Sigmoid colon (tissue), 7 donors: Measurements from ENCODE around the gene IL22RA2. TPM values are rescaled to one million over a fixed set of nuclear protein-coding genes. Genes with fewer than 3 reads are reported as not detected.

ENCODE experiments used
- DNase-seq: peaks from one replicate; pipeline ENCODE4 v3.0.0-alpha.2; 2019
- H3K27ac ChIP-seq, 4 donors: fragments of 200-600 bp; sonication (generic); one replicate each; pipeline ENCODE4 v1.5.1; 2016 to 2019; ENCODE audit warnings: mild to moderate bottlenecking in 1 of 4
- H3K27me3 ChIP-seq, 3 donors: fragments of 200-600 bp; sonication (generic); one replicate each; pipeline ENCODE4 v1.5.1; 2019; ENCODE audit warnings: mild to moderate bottlenecking in 1 of 3
- H3K36me3 ChIP-seq, 4 donors: fragments of 200-600 bp; sonication (generic); one replicate each; pipeline ENCODE4 v1.5.1; 2016 to 2019
- H3K4me1 ChIP-seq, 4 donors: fragments of 200-600 bp; sonication (generic); one replicate each; pipeline ENCODE4 v1.5.1; 2017 to 2019
- H3K4me3 ChIP-seq, 4 donors: fragments of 200-600 bp; sonication (generic); one replicate each; pipeline ENCODE4 v1.5.1; 2017 to 2019; ENCODE audit warnings: mild to moderate bottlenecking in 2 of 4, moderate library complexity in 1 of 4
- H3K9me3 ChIP-seq, 4 donors: fragments of 200-600 bp in 3 of 4; sonication (generic) in 3 of 4; one replicate each; pipeline versions ENCODE4 v1.5.1 to v1.6.1; 2013 to 2019
- EP300 ChIP-seq, 4 donors: sonication (generic); formaldehyde crosslinking; IDR thresholded peaks; one replicate each; pipeline ENCODE4 v1.6.1; 2017; ENCODE audit warnings: antibody characterized with exemption in 4 of 4
- POLR2A ChIP-seq, 2 donors: fragments of 450-650 bp; IDR thresholded peaks; one replicate each; pipeline ENCODE4 v1.6.1; 2016; ENCODE audit warnings: antibody characterized with exemption in 2 of 2, mild to moderate bottlenecking in 2 of 2, moderate library complexity in 2 of 2
- POLR2AphosphoS5 ChIP-seq, 4 donors: sonication (generic); formaldehyde crosslinking; IDR thresholded peaks; one replicate each; pipeline ENCODE4 v1.6.1; 2017; ENCODE audit warnings: antibody characterized with exemption in 4 of 4
- WGBS, 2 donors: extraction: QIAGEN DNeasy Blood & Tissue Kit; methylation state at CpG; one replicate each; pipeline ENCODE4 v1.1.7; 2013; 5-methylcytosine and 5-hydroxymethylcytosine counted together
- intact Hi-C: fragments of 100-400 bp; cut with DNase I; formaldehyde crosslinking; loops from one replicate; pipeline ENCODE4 v1.15.1; 2023
- polyA plus RNA-seq, 3 donors: library from polyadenylated mRNA; stranded (reverse); fragments of 200-250 nt; gene quantifications; one replicate each; pipeline ENCODE4 v1.2.3, GENCODE V29; 2013
- total RNA-seq, 4 donors: library from RNA; depleted of rRNA; stranded (reverse); fragments of >200 nt; gene quantifications; one replicate each; pipeline ENCODE4 v1.1.0, GENCODE V29; 2016
- TF ChIP-seq, protein P1 (sequence below), 4 experiments: fragments of 450-650 bp in 3 of 4; fragments of 200-600 bp in 1 of 4; IDR thresholded peaks; one replicate each; pipeline ENCODE4 v1.5.1; 2016 to 2019; ENCODE audit warnings: antibody characterized with exemption in 4 of 4, mild to moderate bottlenecking in 3 of 4, moderate library complexity in 2 of 4
- donor health status: healthy with polysubstance abuse.
- donor health status: Bipolar disorder and iron deficiency.
- donor health status: healthy.

Gene IL22RA2
- total and polyA plus RNA-seq, 7 donors = 0.35 TPM; not detected in 6

GRCh38 chr6:137191236-137191635 is 17.8 kb upstream of the IL22RA2 start:
- DNase-seq = no peak
- Histone ChIP-seq H3K9me3 (no peaks in the 10 kb centered on the region), H3K4me1 (no peaks in the 10 kb centered on the region), H3K4me3 (no peak overlapping the region), H3K27ac (no peak overlapping the region), H3K36me3 (no peaks in the 10 kb centered on the region), H3K27me3 (no peaks in the 10 kb centered on the region)
- TF ChIP-seq POLR2AphosphoS5 (IDR thresholded peaks at IDR 0.05) = no peak
- no peak for TF ChIP-seq POLR2A (IDR thresholded peaks at IDR 0.05)
- TF ChIP-seq, protein P1, sequence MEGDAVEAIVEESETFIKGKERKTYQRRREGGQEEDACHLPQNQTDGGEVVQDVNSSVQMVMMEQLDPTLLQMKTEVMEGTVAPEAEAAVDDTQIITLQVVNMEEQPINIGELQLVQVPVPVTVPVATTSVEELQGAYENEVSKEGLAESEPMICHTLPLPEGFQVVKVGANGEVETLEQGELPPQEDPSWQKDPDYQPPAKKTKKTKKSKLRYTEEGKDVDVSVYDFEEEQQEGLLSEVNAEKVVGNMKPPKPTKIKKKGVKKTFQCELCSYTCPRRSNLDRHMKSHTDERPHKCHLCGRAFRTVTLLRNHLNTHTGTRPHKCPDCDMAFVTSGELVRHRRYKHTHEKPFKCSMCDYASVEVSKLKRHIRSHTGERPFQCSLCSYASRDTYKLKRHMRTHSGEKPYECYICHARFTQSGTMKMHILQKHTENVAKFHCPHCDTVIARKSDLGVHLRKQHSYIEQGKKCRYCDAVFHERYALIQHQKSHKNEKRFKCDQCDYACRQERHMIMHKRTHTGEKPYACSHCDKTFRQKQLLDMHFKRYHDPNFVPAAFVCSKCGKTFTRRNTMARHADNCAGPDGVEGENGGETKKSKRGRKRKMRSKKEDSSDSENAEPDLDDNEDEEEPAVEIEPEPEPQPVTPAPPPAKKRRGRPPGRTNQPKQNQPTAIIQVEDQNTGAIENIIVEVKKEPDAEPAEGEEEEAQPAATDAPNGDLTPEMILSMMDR (IDR thresholded peaks at IDR 0.05) = no peak
- TF ChIP-seq EP300 (IDR thresholded peaks at IDR 0.05) = no peak
- 52 to 80% methylated on average over 3 of the region's 3 CpGs for WGBS, 2 donors
- intact Hi-C loops = no loop called here

DNA sequence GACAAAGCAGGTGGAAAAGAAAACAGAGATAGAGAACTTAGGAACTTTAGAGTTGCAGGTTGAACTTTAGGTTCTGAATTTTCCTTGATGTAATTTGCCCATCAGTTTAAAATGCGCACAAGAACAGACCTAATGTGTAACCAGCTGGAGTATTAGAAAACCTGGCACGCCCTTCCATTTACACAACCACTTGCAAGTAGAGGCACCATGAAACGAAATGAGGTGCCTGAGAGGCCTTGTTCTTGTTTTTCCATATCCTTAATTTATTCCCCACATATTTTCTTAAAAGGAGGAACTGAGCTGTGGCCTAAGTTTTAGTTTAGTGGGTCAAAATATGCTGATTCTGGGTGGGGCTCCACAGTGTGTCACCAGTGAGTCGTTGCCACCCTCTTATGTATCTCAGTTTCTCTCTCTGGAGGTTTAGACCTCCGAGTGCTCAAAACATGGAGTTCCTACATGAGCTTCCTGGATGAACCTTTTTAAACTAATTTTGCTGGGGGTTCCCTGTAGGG is 17.2 kb upstream of the IL22RA2 start:
- intact Hi-C loops = no loop called here
- TF ChIP-seq, protein P1 (IDR thresholded peaks at IDR 0.05) = no peak
- no peak for TF ChIP-seq POLR2A (IDR thresholded peaks at IDR 0.05)
- no peak for TF ChIP-seq POLR2AphosphoS5 (IDR thresholded peaks at IDR 0.05)
- Histone ChIP-seq H3K9me3 (peaks cover 0 to under 1% (median 0%) of the 10 kb centered on the region in 4 donors), H3K4me3 (no peak overlapping the region), H3K27me3 (no peaks in the 10 kb centered on the region), H3K36me3 (no peaks in the 10 kb centered on the region), H3K4me1 (no peaks in the 10 kb centered on the region), H3K27ac (no peak overlapping the region)
- WGBS, 2 donors = 89 to 91% methylated on average over 5 of the region's 5 CpGs
- no peak for DNase-seq

DNA sequence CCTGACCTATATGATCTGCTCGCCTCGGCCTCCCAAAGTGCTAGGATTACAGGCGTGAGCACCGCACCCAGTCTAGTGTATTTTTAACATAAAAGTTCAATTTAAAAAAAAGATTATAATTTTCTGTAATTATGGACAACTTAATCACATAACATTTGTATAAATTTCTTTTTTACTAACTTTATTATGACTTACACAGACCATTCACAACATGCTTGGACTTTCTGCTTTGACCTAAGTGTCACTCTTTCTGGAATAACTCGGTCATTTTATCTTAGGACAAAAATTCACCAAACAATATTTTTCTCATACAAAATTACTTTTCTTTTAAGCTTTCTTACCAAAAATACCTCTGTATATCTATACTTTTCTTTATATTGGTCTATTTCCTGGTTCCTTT is 15.4 kb upstream of the IL22RA2 start:
- WGBS, 2 donors = 90 to 94% methylated on average over 5 of the region's 5 CpGs
- TF ChIP-seq POLR2AphosphoS5 (IDR thresholded peaks at IDR 0.05) = no peak
- no peak for TF ChIP-seq EP300 (IDR thresholded peaks at IDR 0.05)
- TF ChIP-seq, protein P1 (IDR thresholded peaks at IDR 0.05) = no peak
- no peak for TF ChIP-seq POLR2A (IDR thresholded peaks at IDR 0.05)

DNA sequence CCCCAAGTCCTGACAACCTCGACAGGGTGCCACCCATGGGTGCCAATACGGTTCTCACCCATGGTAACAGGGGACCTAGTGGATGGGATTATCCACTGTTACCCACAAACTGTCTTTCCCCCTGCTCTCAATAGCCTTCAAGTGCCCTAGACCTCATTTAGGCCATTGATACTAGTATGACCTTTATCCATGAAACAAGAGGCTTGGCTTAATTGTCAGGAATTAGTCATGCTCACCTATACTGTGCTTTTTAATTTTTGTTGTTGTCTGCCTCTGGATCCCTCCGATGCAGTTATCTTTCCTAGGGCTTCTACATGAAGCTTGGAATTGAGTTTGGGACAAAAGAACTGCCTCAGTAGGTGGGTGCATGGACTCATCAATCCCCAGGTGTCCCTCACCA is 11.8 kb upstream of the IL22RA2 start:
- peaks cover 0 to 8% (median 2%) of the 10 kb centered on the region in 4 donors for H3K9me3 ChIP-seq
- no peak overlapping the region for H3K4me3 ChIP-seq
- intact Hi-C loops = no loop called here
- DNase-seq = no peak
- no peaks in the 10 kb centered on the region for H3K36me3 ChIP-seq
- WGBS, 2 donors = 89 to 95% methylated on average over 3 of the region's 3 CpGs
- H3K27me3 ChIP-seq = no peaks in the 10 kb centered on the region
- no peaks in the 10 kb centered on the region for H3K4me1 ChIP-seq
- H3K27ac ChIP-seq = no peak overlapping the region
- TF ChIP-seq, protein P1 (IDR thresholded peaks at IDR 0.05) = no peak
- TF ChIP-seq EP300 (IDR thresholded peaks at IDR 0.05) = no peak
- TF ChIP-seq POLR2A (IDR thresholded peaks at IDR 0.05) = no peak
- TF ChIP-seq POLR2AphosphoS5 (IDR thresholded peaks at IDR 0.05) = no peak

More for the DNA sequence above, 15.4 kb upstream of the IL22RA2 start:
- Histone ChIP-seq H3K27me3 (no peaks in the 10 kb centered on the region), H3K36me3 (no peaks in the 10 kb centered on the region), H3K4me3 (no peak overlapping the region), H3K4me1 (no peaks in the 10 kb centered on the region), H3K27ac (no peak overlapping the region), H3K9me3 (peaks cover 0 to 8% (median 2%) of the 10 kb centered on the region in 4 donors)
- intact Hi-C loops = no loop called here
- DNase-seq = no peak

GRCh38 chr6:137182654-137183073 is 9.2 kb upstream of the IL22RA2 start:
- Histone ChIP-seq H3K9me3 (peaks cover 0 to 8% (median 2%) of the 10 kb centered on the region in 4 donors), H3K27ac (no peak overlapping the region), H3K36me3 (no peaks in the 10 kb centered on the region), H3K4me1 (no peaks in the 10 kb centered on the region), H3K4me3 (no peak overlapping the region), H3K27me3 (no peaks in the 10 kb centered on the region)
- TF ChIP-seq POLR2A (IDR thresholded peaks at IDR 0.05) (no peak), POLR2AphosphoS5 (IDR thresholded peaks at IDR 0.05) (no peak), EP300 (IDR thresholded peaks at IDR 0.05) (no peak)
- TF ChIP-seq, protein P1 (IDR thresholded peaks at IDR 0.05) = no peak
- DNase-seq = no peak
- intact Hi-C loops = no loop called here
